Hepatocyte (in vitro differentiated cells): ENCODE measurements around the gene MRS2. TPM values are rescaled to one million over a fixed set of nuclear protein-coding genes. Genes with fewer than 3 reads are reported as not detected.

ENCODE experiments used
- DNase-seq: peaks from one replicate; pipeline ENCODE4 v3.0.0-alpha.2; 2016; ENCODE audit warnings: low spot score
- H2AFZ ChIP-seq: fragments of 200-600 bp; sonication (generic); 2 replicates; pipeline ENCODE4 v1.6.0; 2016; ENCODE audit warnings: antibody characterized with exemption, mild to moderate bottlenecking
- H3K27ac ChIP-seq: fragments of 200-600 bp; sonication (generic); 2 replicates; pipeline ENCODE4 v1.5.1; 2016; ENCODE audit warnings: mild to moderate bottlenecking
- H3K27me3 ChIP-seq: fragments of 200-600 bp; sonication (generic); 2 replicates; pipeline ENCODE4 v1.6.1; 2016
- H3K36me3 ChIP-seq: fragments of 200-600 bp; sonication (generic); replicated peaks from 2 replicates; pipeline ENCODE4 v1.5.1; 2016; ENCODE audit warnings: low read depth; ENCODE audit not compliant: insufficient read depth
- H3K4me1 ChIP-seq: fragments of 200-600 bp; sonication (generic); 2 replicates; pipeline ENCODE4 v1.5.1; 2016; ENCODE audit warnings: mild to moderate bottlenecking, moderate library complexity; ENCODE audit not compliant: insufficient read depth
- H3K4me2 ChIP-seq: fragments of 200-600 bp; sonication (generic); 2 replicates; pipeline ENCODE4 v1.6.0; 2016
- H3K4me3 ChIP-seq: fragments of 200-600 bp; sonication (generic); 2 replicates; pipeline ENCODE4 v1.5.1; 2016; ENCODE audit warnings: mild to moderate bottlenecking
- H3K79me2 ChIP-seq: fragments of 200-600 bp; sonication (generic); 2 replicates; pipeline ENCODE4 v1.6.0; 2017; ENCODE audit warnings: mild to moderate bottlenecking
- H3K9me2 ChIP-seq: fragments of 200-600 bp; sonication (generic); replicated peaks from 2 replicates; pipeline ENCODE4 v1.6.0; 2017; ENCODE audit warnings: mild to moderate bottlenecking; ENCODE audit not compliant: insufficient read depth
- H3K9me3 ChIP-seq: fragments of 200-600 bp; sonication (generic); 2 replicates; pipeline ENCODE4 v1.5.1; 2016; ENCODE audit warnings: low read depth, mild to moderate bottlenecking
- H4K20me1 ChIP-seq: fragments of 200-600 bp; sonication (generic); 2 replicates; pipeline ENCODE4 v1.6.0; 2016; ENCODE audit warnings: mild to moderate bottlenecking; ENCODE audit not compliant: insufficient read depth, poor library complexity, severe bottlenecking
- CTCF ChIP-seq: fragments of 200-600 bp; sonication (generic); IDR thresholded peaks from 2 replicates; pipeline ENCODE4 v1.5.1; 2016; ENCODE audit warnings: antibody characterized with exemption, mild to moderate bottlenecking; ENCODE audit not compliant: poor library complexity
- EZH2 ChIP-seq: fragments of 200-600 bp; sonication (generic); IDR thresholded peaks from 2 replicates; pipeline ENCODE4 v1.6.1; 2016; ENCODE audit warnings: antibody characterized with exemption, mild to moderate bottlenecking, borderline replicate concordance
- EZH2phosphoT487 ChIP-seq: fragments of 200-600 bp; sonication (generic); IDR thresholded peaks from one replicate; pipeline ENCODE4 v1.6.1; 2018; ENCODE audit warnings: antibody characterized with exemption, mild to moderate bottlenecking, low read depth, moderate library complexity; ENCODE audit not compliant: unreplicated experiment, severe bottlenecking
- WGBS: methylation state at CpG from one replicate; pipeline ENCODE4 v1.1.6; 2016; ENCODE audit warnings: low lambda C conversion rate; ENCODE audit errors: missing lambda C conversion rate; 5-methylcytosine and 5-hydroxymethylcytosine counted together
- polyA plus RNA-seq: library from polyadenylated mRNA; unstranded; fragments of >200 nt; fragmentation: Nextera tagmentation; extraction: Ambion mirVana; gene quantifications from 2 replicates; pipeline ENCODE4 v1.2.1, GENCODE V29; 2016
- total RNA-seq: library from RNA; depleted of rRNA; stranded (reverse); fragments of >200 nt; gene quantifications from 2 replicates; pipeline ENCODE4 v1.2.3, GENCODE V29; 2014

MRS2 gene
- total and polyA plus RNA-seq, 2 experiments from 2014 or later: 21.9 to 34.1 TPM

GRCh38 chr6:24430086-24430485 is 27.4 kb downstream of the MRS2 start:
- Histone ChIP-seq H4K20me1 (no peaks in the 10 kb centered on the region), H3K79me2 (no peaks in the 10 kb centered on the region), H2AFZ (no peak overlapping the region), H3K4me1 (peaks cover 4% of the 10 kb centered on the region), H3K9me2 (no peaks in the 10 kb centered on the region), H3K36me3 (no peaks in the 10 kb centered on the region), H3K27me3 (no peaks in the 10 kb centered on the region), H3K4me3 (no peak overlapping the region), H3K9me3 (no peaks in the 10 kb centered on the region), H3K4me2 (no peak overlapping the region), H3K27ac (no peak overlapping the region)
- WGBS: 82% methylated on average over 3 of the region's 3 CpGs
- TF ChIP-seq EZH2phosphoT487 (no peak), EZH2 (no peak), CTCF (no peak)
- DNase-seq: no peak

DNA sequence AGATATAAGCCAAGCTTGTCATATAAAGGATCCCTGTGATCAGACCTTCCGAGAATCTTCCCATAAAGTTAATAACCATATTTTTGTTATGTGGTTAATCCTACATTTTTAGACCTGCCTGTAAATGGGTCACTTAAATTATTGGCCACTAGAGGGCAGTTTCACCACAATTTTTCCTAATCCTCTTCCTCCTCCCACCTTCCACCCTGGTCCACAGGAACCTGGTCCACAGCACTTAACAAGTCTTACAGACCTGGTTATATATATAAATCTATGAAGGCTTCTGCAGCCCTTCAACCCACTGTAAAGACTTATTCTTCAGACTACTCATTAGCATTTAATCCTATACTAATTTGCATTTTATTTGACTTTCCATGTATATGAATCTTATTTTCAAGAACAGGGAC is 28.3 kb downstream of the MRS2 start:
- Histone ChIP-seq H4K20me1 (no peaks in the 10 kb centered on the region), H3K79me2 (no peaks in the 10 kb centered on the region), H3K9me2 (no peaks in the 10 kb centered on the region), H3K4me1 (peaks cover 4% of the 10 kb centered on the region), H3K27me3 (no peaks in the 10 kb centered on the region), H3K4me2 (no peak overlapping the region), H3K9me3 (no peaks in the 10 kb centered on the region), H3K36me3 (no peaks in the 10 kb centered on the region), H2AFZ (no peak overlapping the region), H3K27ac (no peak overlapping the region), H3K4me3 (no peak overlapping the region)
- TF ChIP-seq CTCF: peak; percentile 68
- TF ChIP-seq EZH2phosphoT487: no peak
- TF ChIP-seq EZH2: no peak
- peak; percentile 61 for DNase-seq
- WGBS: 57% methylated on average over 1 of the region's 1 CpG

GRCh38 chr6:24432611-24433010 is 29.9 kb downstream of the MRS2 start:
- no peak overlapping the region for H3K4me2 ChIP-seq
- no peaks in the 10 kb centered on the region for H3K27me3 ChIP-seq
- H3K27ac ChIP-seq: no peak overlapping the region
- no peaks in the 10 kb centered on the region for H3K36me3 ChIP-seq
- no peak overlapping the region for H3K4me3 ChIP-seq
- peaks cover 4% of the 10 kb centered on the region for H3K4me1 ChIP-seq
- H2AFZ ChIP-seq: no peak overlapping the region
- H4K20me1 ChIP-seq: no peaks in the 10 kb centered on the region
- no peaks in the 10 kb centered on the region for H3K9me3 ChIP-seq
- no peaks in the 10 kb centered on the region for H3K9me2 ChIP-seq
- DNase-seq: no peak
- H3K79me2 ChIP-seq: no peaks in the 10 kb centered on the region
- 95% methylated on average over 9 of the region's 9 CpGs for WGBS
- TF ChIP-seq CTCF (no peak), EZH2 (no peak), EZH2phosphoT487 (no peak)

DNA sequence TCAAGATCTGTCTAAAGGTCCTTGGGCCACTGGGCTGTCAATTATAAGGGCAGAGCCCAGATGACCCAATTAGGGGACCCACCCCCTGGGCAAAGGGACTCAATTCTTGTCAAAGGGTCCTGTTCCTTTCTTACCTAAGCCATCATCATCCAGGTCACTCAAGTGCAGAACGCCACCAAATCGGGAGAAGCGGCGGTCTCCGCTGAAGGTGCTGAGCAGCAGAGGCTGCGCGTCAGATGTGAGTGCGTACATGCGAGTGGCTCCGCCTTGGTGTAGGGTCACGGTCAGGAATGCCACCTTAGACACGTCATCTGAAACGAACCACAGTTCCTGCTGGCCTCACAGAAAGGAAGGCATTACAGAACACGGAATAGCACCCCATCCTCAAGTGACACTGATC is 34.2 kb downstream of the MRS2 start:
- no peak for DNase-seq
- Histone ChIP-seq H4K20me1 (no peaks in the 10 kb centered on the region), H3K27me3 (no peaks in the 10 kb centered on the region), H3K4me1 (no peaks in the 10 kb centered on the region), H2AFZ (no peak overlapping the region), H3K36me3 (no peaks in the 10 kb centered on the region), H3K9me3 (no peaks in the 10 kb centered on the region), H3K9me2 (no peaks in the 10 kb centered on the region), H3K79me2 (no peaks in the 10 kb centered on the region), H3K27ac (no peak overlapping the region), H3K4me3 (no peak overlapping the region), H3K4me2 (no peak overlapping the region)
- 96% methylated on average over 14 of the region's 14 CpGs for WGBS
- TF ChIP-seq CTCF (no peak), EZH2phosphoT487 (no peak), EZH2 (no peak)
